Thyroid gland (tissue), 4 donors: ENCODE results near the gene KIF9.

Experiments
- POLR2A ChIP-seq, 2 donors: fragments of 450-650 bp; IDR thresholded peaks; one replicate each; pipeline ENCODE4 v1.6.1; 2017; ENCODE audit warnings: antibody characterized with exemption in 2 of 2, mild to moderate bottlenecking in 2 of 2, moderate library complexity in 1 of 2
- TF ChIP-seq, protein P1 (sequence below), 6 experiments: fragments of 200-600 bp in 3 of 6; fragments of 450-650 bp in 3 of 6; sonication (generic) in 3 of 6; IDR thresholded peaks; one replicate each; pipeline ENCODE4 v1.5.1; 2016 to 2019; ENCODE audit warnings: antibody characterized with exemption in 6 of 6, mild to moderate bottlenecking in 2 of 6, inconsistent platforms in 1 of 6, moderate library complexity in 1 of 6

DNA sequence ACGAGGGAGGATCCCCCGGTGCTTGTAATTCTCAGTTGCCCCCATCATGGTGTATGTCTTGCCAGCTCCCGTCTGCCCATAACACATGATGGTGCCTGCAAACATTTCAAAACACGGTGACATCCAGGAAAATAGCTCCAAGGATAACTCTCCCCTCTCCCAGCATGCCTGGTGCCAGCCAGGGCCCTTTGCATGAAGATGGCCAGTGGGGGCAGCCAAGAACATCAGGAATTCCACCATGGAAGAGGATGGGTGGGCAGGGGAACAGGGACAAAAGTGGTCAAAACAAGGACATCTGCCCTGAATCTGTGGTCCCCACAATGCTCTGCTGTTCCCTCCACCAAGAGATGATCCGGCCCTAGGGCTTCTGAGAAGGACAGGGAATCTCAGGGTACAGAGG, 9.0 kb downstream of the KIF9 start:
- TF ChIP-seq, protein P1, sequence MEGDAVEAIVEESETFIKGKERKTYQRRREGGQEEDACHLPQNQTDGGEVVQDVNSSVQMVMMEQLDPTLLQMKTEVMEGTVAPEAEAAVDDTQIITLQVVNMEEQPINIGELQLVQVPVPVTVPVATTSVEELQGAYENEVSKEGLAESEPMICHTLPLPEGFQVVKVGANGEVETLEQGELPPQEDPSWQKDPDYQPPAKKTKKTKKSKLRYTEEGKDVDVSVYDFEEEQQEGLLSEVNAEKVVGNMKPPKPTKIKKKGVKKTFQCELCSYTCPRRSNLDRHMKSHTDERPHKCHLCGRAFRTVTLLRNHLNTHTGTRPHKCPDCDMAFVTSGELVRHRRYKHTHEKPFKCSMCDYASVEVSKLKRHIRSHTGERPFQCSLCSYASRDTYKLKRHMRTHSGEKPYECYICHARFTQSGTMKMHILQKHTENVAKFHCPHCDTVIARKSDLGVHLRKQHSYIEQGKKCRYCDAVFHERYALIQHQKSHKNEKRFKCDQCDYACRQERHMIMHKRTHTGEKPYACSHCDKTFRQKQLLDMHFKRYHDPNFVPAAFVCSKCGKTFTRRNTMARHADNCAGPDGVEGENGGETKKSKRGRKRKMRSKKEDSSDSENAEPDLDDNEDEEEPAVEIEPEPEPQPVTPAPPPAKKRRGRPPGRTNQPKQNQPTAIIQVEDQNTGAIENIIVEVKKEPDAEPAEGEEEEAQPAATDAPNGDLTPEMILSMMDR (IDR thresholded peaks at IDR 0.05), result no peak
- no peak for TF ChIP-seq POLR2A (IDR thresholded peaks at IDR 0.05)
